Stomach (tissue), 9 donors: ENCODE results near the gene KRT9. TPM values are rescaled to one million over a fixed set of nuclear protein-coding genes. Genes with fewer than 3 reads are reported as not detected.

Experiments
- DNase-seq, 2 donors: peaks; one replicate each; pipeline versions ENCODE4 v3.0.0 to v3.0.0-alpha.2; 2013 to 2019
- H3K27ac ChIP-seq, 5 donors: fragments of 200-600 bp in 4 of 5; sonication (generic) in 4 of 5; one replicate each; pipeline ENCODE4 v1.5.1; 2013 to 2019; ENCODE audit warnings: mild to moderate bottlenecking in 1 of 5, moderate library complexity in 1 of 5
- H3K27me3 ChIP-seq, 3 donors: fragments of 200-600 bp; sonication (generic); one replicate each; pipeline ENCODE4 v1.5.1; 2017 to 2019; ENCODE audit warnings: mixed run types in 1 of 3
- H3K36me3 ChIP-seq, 4 donors: fragments of 200-600 bp; sonication (generic); 1 replicate in 3 of 4; 2 replicates in 1 of 4; pipeline ENCODE4 v1.5.1; 2016 to 2019
- H3K4me1 ChIP-seq, 4 donors: fragments of 200-600 bp; sonication (generic); one replicate each; pipeline ENCODE4 v1.5.1; 2016 to 2019
- H3K4me3 ChIP-seq, 4 donors: fragments of 200-600 bp; sonication (generic) in 3 of 4; one replicate each; pipeline ENCODE4 v1.5.1; 2016 to 2019; ENCODE audit warnings: mild to moderate bottlenecking in 1 of 4
- H3K9me3 ChIP-seq, 4 donors: fragments of 200-600 bp; sonication (generic); one replicate each; pipeline ENCODE4 v1.5.1; 2016 to 2019
- CTCF ChIP-seq, 7 experiments: fragments of 450-650 bp in 4 of 7; fragments of 200-600 bp in 3 of 7; sonication (generic) in 3 of 7; IDR thresholded peaks; one replicate each; pipeline ENCODE4 v1.5.1; 2016 to 2019; ENCODE audit warnings: antibody characterized with exemption in 7 of 7, control low read depth in 2 of 7, mild to moderate bottlenecking in 1 of 7
- EP300 ChIP-seq: sonication (generic); formaldehyde crosslinking; IDR thresholded peaks from one replicate; pipeline ENCODE4 v1.6.1; 2017; ENCODE audit warnings: antibody characterized with exemption
- POLR2A ChIP-seq, 4 donors: fragments of 450-650 bp; IDR thresholded peaks; one replicate each; pipeline ENCODE4 v1.6.1; 2016; ENCODE audit warnings: antibody characterized with exemption in 4 of 4, control low read depth in 2 of 4, mild to moderate bottlenecking in 1 of 4, moderate library complexity in 1 of 4
- POLR2AphosphoS5 ChIP-seq, 3 donors: sonication (generic); formaldehyde crosslinking; IDR thresholded peaks; one replicate each; pipeline ENCODE4 v1.6.1; 2016; ENCODE audit warnings: antibody characterized with exemption in 3 of 3
- whole genome bisulfite sequencing, 5 donors: extraction: QIAGEN DNeasy Blood & Tissue Kit in 3 of 5; methylation state at CpG; one replicate each; pipeline versions ENCODE4 v1.1.5 to v1.1.7; 2013 to 2018; 5-methylcytosine and 5-hydroxymethylcytosine counted together
- intact Hi-C: fragments of 100-400 bp; cut with DNase I; formaldehyde crosslinking; loops from one replicate; pipeline ENCODE4 v1.15.1; 2023; ENCODE audit warnings: low total_unique reads
- polyA plus RNA-seq, 3 donors: library from polyadenylated mRNA; stranded (reverse); fragments of 200-250 nt; gene quantifications; one replicate each; pipeline ENCODE4 v1.2.3, GENCODE V29; 2013
- total RNA-seq, 5 donors: library from RNA; depleted of rRNA; stranded (reverse); fragments of >200 nt; gene quantifications; one replicate each; pipeline versions ENCODE4 v1.1.0 to v1.2.3, GENCODE V29; 2014 to 2016
- donor health status: healthy with polysubstance abuse.
- donor health status: Bipolar disorder and iron deficiency.
- donor health status: healthy.

KRT9 gene
- total and polyA plus RNA-seq, 8 donors = not detected

GRCh38 chr17:41555105-41555887 is 16.6 kb downstream of the KRT9 start:
- Histone ChIP-seq H3K4me1 (peaks cover 0 to 4% (median 0%) of the 10 kb centered on the region in 4 donors), H3K36me3 (no peaks in the 10 kb centered on the region), H3K9me3 (no peaks in the 10 kb centered on the region), H3K27ac (no peak overlapping the region), H3K4me3 (no peak overlapping the region), H3K27me3 (peaks cover 0 to 44% (median 7%) of the 10 kb centered on the region in 3 donors)
- TF ChIP-seq CTCF (IDR thresholded peaks at IDR 0.05) (no peak), EP300 (no peak)
- no peak for DNase-seq
- 45 to 60% (median 50%) methylated on average over 5 of the region's 5 CpGs for WGBS, 5 donors
- intact Hi-C loops = loop anchor here (5.0 kb wide), 1 partner anchor 82 kb away; no protein-coding TSS in a partner anchor

- no peak overlapping the region for H3K27ac ChIP-seq
- no peaks in the 10 kb centered on the region for H3K9me3 ChIP-seq
- peaks cover under 1 to 11% (median 4%) of the 10 kb centered on the region in 4 donors for H3K4me1 ChIP-seq
- 67 to 82% (median 75%) methylated on average over 8 of the region's 8 CpGs for WGBS, 5 donors
- no peak overlapping the region for H3K4me3 ChIP-seq
- DNase-seq = no peak
- H3K36me3 ChIP-seq = no peaks in the 10 kb centered on the region
- intact Hi-C loops = no loop called here
- H3K27me3 ChIP-seq = peaks cover 0 to 34% (median 7%) of the 10 kb centered on the region in 3 donors
- TF ChIP-seq POLR2AphosphoS5 (IDR thresholded peaks at IDR 0.05) (no peak), EP300 (no peak), CTCF (IDR thresholded peaks at IDR 0.05) (no peak), POLR2A (IDR thresholded peaks at IDR 0.05) (no peak)
Measured at GRCh38 chr17:41553987-41554680, 17.7 kb downstream of the KRT9 start.

DNA sequence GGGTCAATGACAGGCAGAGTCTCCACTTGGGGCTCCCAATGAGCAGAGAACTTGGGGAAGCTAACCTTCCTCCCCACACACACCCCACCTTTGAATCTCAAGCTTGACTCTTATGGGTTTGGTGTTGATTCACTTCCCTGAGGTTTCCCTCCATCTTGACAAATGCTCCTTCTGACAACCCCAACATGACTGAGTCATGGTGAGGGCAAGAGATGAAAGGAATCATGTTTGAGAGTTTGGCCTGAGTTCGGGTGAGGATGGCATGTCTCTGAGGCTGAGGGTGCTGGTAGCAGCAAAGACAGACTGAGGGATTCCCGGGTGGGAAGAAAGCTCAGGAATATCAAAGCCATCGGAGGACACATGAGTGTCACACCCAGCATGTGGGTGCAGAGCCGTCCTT is 18.7 kb downstream of the KRT9 start:
- Histone ChIP-seq H3K4me3 (no peak overlapping the region), H3K4me1 (peaks cover 10 to 20% (median 14%) of the 10 kb centered on the region in 4 donors), H3K27me3 (peaks cover 0 to 33% (median 7%) of the 10 kb centered on the region in 3 donors), H3K27ac (no peak overlapping the region), H3K9me3 (no peaks in the 10 kb centered on the region), H3K36me3 (no peaks in the 10 kb centered on the region)
- 81 to 88% (median 82%) methylated on average over 4 of the region's 4 CpGs for WGBS, 5 donors
- intact Hi-C loops = no loop called here
- no peak for DNase-seq
- TF ChIP-seq POLR2AphosphoS5 (IDR thresholded peaks at IDR 0.05) (no peak), CTCF (IDR thresholded peaks at IDR 0.05) (no peak), POLR2A (IDR thresholded peaks at IDR 0.05) (no peak), EP300 (no peak)

DNA sequence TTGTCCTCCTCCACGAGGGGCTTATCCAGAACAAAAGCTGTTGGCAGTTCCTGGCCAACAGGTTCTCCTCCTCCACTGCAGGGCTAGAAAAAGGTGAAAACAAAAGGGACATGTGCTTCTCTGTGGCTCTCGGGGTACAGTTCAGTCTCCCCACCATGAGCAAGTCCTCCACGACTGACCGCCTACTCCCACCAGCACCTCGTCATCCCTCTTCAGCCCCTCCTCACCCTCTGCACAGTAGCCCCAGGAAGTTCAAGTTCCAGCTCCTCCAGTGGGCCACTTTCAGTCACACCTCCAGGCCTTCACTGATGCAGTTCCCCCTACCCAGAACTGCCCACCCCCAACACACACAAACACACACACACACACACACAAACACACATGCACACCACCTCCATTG is 19.4 kb downstream of the KRT9 start:
- H3K9me3 ChIP-seq = no peaks in the 10 kb centered on the region
- TF ChIP-seq POLR2AphosphoS5 (IDR thresholded peaks at IDR 0.05) = no peak
- no peak for TF ChIP-seq EP300
- no peak for TF ChIP-seq POLR2A (IDR thresholded peaks at IDR 0.05)
- TF ChIP-seq CTCF (IDR thresholded peaks at IDR 0.05) = no peak
- H3K4me3 ChIP-seq = no peak overlapping the region
- DNase-seq = no peak
- H3K4me1 ChIP-seq = peaks cover 15 to 27% (median 21%) of the 10 kb centered on the region in 4 donors
- H3K27me3 ChIP-seq = peaks cover 0 to 31% (median 7%) of the 10 kb centered on the region in 3 donors
- intact Hi-C loops = no loop called here
- no peaks in the 10 kb centered on the region for H3K36me3 ChIP-seq
- no peak overlapping the region for H3K27ac ChIP-seq
- WGBS, 5 donors = 76 to 89% (median 84%) methylated on average over 5 of the region's 5 CpGs
